ENCODE data around the gene CKS1B. TPM values are rescaled to one million over a fixed set of nuclear protein-coding genes. Genes with fewer than 3 reads are reported as not detected.

Gene CKS1B
- total and polyA plus RNA-seq, 9 of the 15 experiments (the other 6 are each of a cell fraction or from before 2014, with no cell fraction given) = 215 to 1,103 (median 460) TPM

DNA sequence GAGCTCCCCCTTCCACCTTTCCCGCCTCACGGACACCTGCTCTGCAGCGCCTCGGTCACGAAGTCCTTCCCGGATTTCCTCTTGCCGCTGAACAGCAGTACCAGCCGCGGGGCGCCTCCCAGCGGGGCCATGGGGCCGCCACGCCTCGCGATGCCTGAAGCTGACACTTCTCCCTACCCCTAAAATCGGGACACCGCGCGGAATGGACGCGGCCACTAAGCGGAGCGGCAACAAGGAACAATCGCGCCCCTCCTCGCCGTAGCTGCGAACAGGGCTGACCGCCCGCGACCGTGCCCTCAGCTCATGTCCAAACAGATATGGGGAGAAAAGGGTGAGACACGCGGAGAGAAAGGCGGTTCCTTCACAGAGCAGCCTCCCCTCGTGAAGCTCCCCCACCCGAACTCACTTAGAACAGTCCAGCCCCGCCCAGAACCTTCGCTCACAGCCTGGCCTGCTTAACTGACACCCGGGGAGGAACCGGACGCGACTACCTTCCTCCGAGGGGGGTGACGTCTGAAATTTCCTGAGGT is 37.9 kb upstream of the CKS1B start, which contains the start of gene PMVK (continued):
- TF ChIP-seq, protein P1, sequence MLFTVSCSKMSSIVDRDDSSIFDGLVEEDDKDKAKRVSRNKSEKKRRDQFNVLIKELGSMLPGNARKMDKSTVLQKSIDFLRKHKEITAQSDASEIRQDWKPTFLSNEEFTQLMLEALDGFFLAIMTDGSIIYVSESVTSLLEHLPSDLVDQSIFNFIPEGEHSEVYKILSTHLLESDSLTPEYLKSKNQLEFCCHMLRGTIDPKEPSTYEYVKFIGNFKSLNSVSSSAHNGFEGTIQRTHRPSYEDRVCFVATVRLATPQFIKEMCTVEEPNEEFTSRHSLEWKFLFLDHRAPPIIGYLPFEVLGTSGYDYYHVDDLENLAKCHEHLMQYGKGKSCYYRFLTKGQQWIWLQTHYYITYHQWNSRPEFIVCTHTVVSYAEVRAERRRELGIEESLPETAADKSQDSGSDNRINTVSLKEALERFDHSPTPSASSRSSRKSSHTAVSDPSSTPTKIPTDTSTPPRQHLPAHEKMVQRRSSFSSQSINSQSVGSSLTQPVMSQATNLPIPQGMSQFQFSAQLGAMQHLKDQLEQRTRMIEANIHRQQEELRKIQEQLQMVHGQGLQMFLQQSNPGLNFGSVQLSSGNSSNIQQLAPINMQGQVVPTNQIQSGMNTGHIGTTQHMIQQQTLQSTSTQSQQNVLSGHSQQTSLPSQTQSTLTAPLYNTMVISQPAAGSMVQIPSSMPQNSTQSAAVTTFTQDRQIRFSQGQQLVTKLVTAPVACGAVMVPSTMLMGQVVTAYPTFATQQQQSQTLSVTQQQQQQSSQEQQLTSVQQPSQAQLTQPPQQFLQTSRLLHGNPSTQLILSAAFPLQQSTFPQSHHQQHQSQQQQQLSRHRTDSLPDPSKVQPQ (CRISPR knock-in tag; IDR thresholded peaks at IDR 0.05; ENCODE audit: borderline replicate concordance) = no peak
- TF ChIP-seq RNF2 (IDR thresholded peaks at IDR 0.05) (peak; percentile 98), NCOR1 (IDR thresholded peaks at IDR 0.05) (no peak), PTRF (tag; IDR thresholded peaks at IDR 0.05) (no peak), ZNF143 (CRISPR knock-in tag; IDR thresholded peaks at IDR 0.05) (no peak), CHD1 (IDR thresholded peaks at IDR 0.05; ENCODE audit: low read length) (no peak), SIX5 (IDR thresholded peaks at IDR 0.05; ENCODE audit: borderline replicate concordance in 1 of 2, insufficient read depth in 1 of 2, low read depth in 1 of 2, low read length in 2 of 2) (peak in 1 of 2 experiments; percentile 3; a peak in 1 of 4 replicates), ZNF174 (CRISPR knock-in tag; IDR thresholded peaks at IDR 0.05) (no peak)
- TF ChIP-seq, protein P2, sequence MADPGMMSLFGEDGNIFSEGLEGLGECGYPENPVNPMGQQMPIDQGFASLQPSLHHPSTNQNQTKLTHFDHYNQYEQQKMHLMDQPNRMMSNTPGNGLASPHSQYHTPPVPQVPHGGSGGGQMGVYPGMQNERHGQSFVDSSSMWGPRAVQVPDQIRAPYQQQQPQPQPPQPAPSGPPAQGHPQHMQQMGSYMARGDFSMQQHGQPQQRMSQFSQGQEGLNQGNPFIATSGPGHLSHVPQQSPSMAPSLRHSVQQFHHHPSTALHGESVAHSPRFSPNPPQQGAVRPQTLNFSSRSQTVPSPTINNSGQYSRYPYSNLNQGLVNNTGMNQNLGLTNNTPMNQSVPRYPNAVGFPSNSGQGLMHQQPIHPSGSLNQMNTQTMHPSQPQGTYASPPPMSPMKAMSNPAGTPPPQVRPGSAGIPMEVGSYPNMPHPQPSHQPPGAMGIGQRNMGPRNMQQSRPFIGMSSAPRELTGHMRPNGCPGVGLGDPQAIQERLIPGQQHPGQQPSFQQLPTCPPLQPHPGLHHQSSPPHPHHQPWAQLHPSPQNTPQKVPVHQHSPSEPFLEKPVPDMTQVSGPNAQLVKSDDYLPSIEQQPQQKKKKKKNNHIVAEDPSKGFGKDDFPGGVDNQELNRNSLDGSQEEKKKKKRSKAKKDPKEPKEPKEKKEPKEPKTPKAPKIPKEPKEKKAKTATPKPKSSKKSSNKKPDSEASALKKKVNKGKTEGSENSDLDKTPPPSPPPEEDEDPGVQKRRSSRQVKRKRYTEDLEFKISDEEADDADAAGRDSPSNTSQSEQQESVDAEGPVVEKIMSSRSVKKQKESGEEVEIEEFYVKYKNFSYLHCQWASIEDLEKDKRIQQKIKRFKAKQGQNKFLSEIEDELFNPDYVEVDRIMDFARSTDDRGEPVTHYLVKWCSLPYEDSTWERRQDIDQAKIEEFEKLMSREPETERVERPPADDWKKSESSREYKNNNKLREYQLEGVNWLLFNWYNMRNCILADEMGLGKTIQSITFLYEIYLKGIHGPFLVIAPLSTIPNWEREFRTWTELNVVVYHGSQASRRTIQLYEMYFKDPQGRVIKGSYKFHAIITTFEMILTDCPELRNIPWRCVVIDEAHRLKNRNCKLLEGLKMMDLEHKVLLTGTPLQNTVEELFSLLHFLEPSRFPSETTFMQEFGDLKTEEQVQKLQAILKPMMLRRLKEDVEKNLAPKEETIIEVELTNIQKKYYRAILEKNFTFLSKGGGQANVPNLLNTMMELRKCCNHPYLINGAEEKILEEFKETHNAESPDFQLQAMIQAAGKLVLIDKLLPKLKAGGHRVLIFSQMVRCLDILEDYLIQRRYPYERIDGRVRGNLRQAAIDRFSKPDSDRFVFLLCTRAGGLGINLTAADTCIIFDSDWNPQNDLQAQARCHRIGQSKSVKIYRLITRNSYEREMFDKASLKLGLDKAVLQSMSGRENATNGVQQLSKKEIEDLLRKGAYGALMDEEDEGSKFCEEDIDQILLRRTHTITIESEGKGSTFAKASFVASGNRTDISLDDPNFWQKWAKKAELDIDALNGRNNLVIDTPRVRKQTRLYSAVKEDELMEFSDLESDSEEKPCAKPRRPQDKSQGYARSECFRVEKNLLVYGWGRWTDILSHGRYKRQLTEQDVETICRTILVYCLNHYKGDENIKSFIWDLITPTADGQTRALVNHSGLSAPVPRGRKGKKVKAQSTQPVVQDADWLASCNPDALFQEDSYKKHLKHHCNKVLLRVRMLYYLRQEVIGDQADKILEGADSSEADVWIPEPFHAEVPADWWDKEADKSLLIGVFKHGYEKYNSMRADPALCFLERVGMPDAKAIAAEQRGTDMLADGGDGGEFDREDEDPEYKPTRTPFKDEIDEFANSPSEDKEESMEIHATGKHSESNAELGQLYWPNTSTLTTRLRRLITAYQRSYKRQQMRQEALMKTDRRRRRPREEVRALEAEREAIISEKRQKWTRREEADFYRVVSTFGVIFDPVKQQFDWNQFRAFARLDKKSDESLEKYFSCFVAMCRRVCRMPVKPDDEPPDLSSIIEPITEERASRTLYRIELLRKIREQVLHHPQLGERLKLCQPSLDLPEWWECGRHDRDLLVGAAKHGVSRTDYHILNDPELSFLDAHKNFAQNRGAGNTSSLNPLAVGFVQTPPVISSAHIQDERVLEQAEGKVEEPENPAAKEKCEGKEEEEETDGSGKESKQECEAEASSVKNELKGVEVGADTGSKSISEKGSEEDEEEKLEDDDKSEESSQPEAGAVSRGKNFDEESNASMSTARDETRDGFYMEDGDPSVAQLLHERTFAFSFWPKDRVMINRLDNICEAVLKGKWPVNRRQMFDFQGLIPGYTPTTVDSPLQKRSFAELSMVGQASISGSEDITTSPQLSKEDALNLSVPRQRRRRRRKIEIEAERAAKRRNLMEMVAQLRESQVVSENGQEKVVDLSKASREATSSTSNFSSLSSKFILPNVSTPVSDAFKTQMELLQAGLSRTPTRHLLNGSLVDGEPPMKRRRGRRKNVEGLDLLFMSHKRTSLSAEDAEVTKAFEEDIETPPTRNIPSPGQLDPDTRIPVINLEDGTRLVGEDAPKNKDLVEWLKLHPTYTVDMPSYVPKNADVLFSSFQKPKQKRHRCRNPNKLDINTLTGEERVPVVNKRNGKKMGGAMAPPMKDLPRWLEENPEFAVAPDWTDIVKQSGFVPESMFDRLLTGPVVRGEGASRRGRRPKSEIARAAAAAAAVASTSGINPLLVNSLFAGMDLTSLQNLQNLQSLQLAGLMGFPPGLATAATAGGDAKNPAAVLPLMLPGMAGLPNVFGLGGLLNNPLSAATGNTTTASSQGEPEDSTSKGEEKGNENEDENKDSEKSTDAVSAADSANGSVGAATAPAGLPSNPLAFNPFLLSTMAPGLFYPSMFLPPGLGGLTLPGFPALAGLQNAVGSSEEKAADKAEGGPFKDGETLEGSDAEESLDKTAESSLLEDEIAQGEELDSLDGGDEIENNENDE (IDR thresholded peaks at IDR 0.05; ENCODE audit: low read depth, low read length) = no peak
